Liver (tissue), 9 donors: ENCODE results near the gene SIPA1L3. TPM values are rescaled to one million over a fixed set of nuclear protein-coding genes. Genes with fewer than 3 reads are reported as not detected.

Experiments used
- DNase-seq: peaks from one replicate; pipeline ENCODE4 v3.0.0-alpha.2; 2017; ENCODE audit warnings: low spot score
- H3K27ac ChIP-seq, 2 donors: one replicate each; pipeline ENCODE4 v1.7.0; 2013; ENCODE audit warnings: inconsistent platforms in 2 of 2, low read length in 2 of 2, control low read depth in 1 of 2, low read depth in 1 of 2, mild to moderate bottlenecking in 1 of 2
- H3K27me3 ChIP-seq, 4 donors: one replicate each; pipeline versions ENCODE4 v1.6.1 to v1.7.0; 2013; ENCODE audit warnings: low read length in 3 of 4, inconsistent platforms in 1 of 4, mild to moderate bottlenecking in 1 of 4, moderate library complexity in 1 of 4; ENCODE audit not compliant: control insufficient read depth in 4 of 4, insufficient read depth in 4 of 4
- H3K36me3 ChIP-seq, 4 donors: one replicate each; pipeline versions ENCODE4 v1.6.1 to v1.7.0; 2013; ENCODE audit warnings: low read length in 3 of 4, mild to moderate bottlenecking in 3 of 4, low read depth in 1 of 4, moderate library complexity in 1 of 4; ENCODE audit not compliant: control insufficient read depth in 4 of 4, insufficient read depth in 3 of 4
- H3K4me1 ChIP-seq, 4 donors: one replicate each; pipeline versions ENCODE4 v1.6.1 to v1.7.0; 2013; ENCODE audit warnings: low read length in 3 of 4, mild to moderate bottlenecking in 3 of 4, moderate library complexity in 1 of 4; ENCODE audit not compliant: control insufficient read depth in 4 of 4, insufficient read depth in 4 of 4
- H3K4me3 ChIP-seq, 3 donors: one replicate each; pipeline versions ENCODE4 v1.6.1 to v1.7.0; 2013; ENCODE audit warnings: low read length in 3 of 3, control low read depth in 1 of 3, low read depth in 1 of 3, mild to moderate bottlenecking in 1 of 3
- H3K9ac ChIP-seq, 2 donors: one replicate each; pipeline ENCODE4 v1.7.0; 2013; ENCODE audit warnings: low read length in 2 of 2, mild to moderate bottlenecking in 2 of 2, moderate library complexity in 2 of 2, control low read depth in 1 of 2, low read depth in 1 of 2
- H3K9me3 ChIP-seq, 4 donors: one replicate each; pipeline versions ENCODE4 v1.6.1 to v1.7.0; 2013; ENCODE audit warnings: low read length in 3 of 4; ENCODE audit not compliant: control insufficient read depth in 4 of 4
- EGR1 ChIP-seq, 2 donors: IDR thresholded peaks; 2 replicates each; pipeline ENCODE4 v1.6.1; 2016 to 2018; ENCODE audit warnings: antibody characterized with exemption in 2 of 2, low read depth in 2 of 2
- FOXA1 ChIP-seq: IDR thresholded peaks from 2 replicates; pipeline ENCODE4 v1.6.1; 2016; ENCODE audit warnings: antibody characterized with exemption
- FOXA2 ChIP-seq: IDR thresholded peaks from 2 replicates; pipeline ENCODE4 v1.6.1; 2016; ENCODE audit warnings: antibody characterized with exemption
- HNF4G ChIP-seq: IDR thresholded peaks from 2 replicates; pipeline ENCODE4 v1.6.1; 2016; ENCODE audit warnings: antibody characterized with exemption
- NR2F2 ChIP-seq: IDR thresholded peaks from 2 replicates; pipeline ENCODE4 v1.6.1; 2016; ENCODE audit warnings: antibody characterized with exemption
- RAD21 ChIP-seq, 2 donors: IDR thresholded peaks; 2 replicates each; pipeline ENCODE4 v1.6.1; 2016; ENCODE audit warnings: antibody characterized with exemption in 2 of 2, mild to moderate bottlenecking in 2 of 2
- RXRA ChIP-seq, 2 donors: IDR thresholded peaks; 2 replicates each; pipeline ENCODE4 v1.6.1; 2017 to 2018; ENCODE audit warnings: antibody characterized with exemption in 2 of 2, mild to moderate bottlenecking in 1 of 2
- SP1 ChIP-seq: IDR thresholded peaks from 2 replicates; pipeline ENCODE4 v1.6.1; 2018; ENCODE audit warnings: antibody characterized with exemption, mild to moderate bottlenecking
- TAF1 ChIP-seq: conservative IDR thresholded peaks from 2 replicates; pipeline ENCODE4 v1.6.1; 2016; ENCODE audit warnings: antibody characterized with exemption, mild to moderate bottlenecking
- WGBS: extraction: QIAGEN DNeasy Blood & Tissue Kit; methylation state at CpG from one replicate; pipeline ENCODE4 v1.1.7; 2013; 5-methylcytosine and 5-hydroxymethylcytosine counted together
- polyA plus RNA-seq, 2 donors: library from polyadenylated mRNA; stranded (reverse) in 1 of 2; unstranded in 1 of 2; fragments of 200-250 nt in 1 of 2; fragments of >200 nt in 1 of 2; fragmentation: Nextera tagmentation in 1 of 2; extraction: Ambion mirVana in 1 of 2; gene quantifications; one replicate each; pipeline versions ENCODE4 v1.2.1 to v1.2.3, GENCODE V29; 2013 to 2015
- total RNA-seq, 2 donors: library from RNA; depleted of rRNA; stranded (reverse); fragments of >200 nt; gene quantifications; one replicate each; pipeline ENCODE4 v1.2.3, GENCODE V29; 2014
- TF ChIP-seq, protein P1 (sequence below): IDR thresholded peaks from 2 replicates; pipeline ENCODE4 v1.6.1; 2016; ENCODE audit warnings: antibody characterized with exemption, mild to moderate bottlenecking
- TF ChIP-seq, protein P2 (sequence below): IDR thresholded peaks from 2 replicates; pipeline ENCODE4 v1.6.1; 2016; ENCODE audit warnings: antibody characterized with exemption
- TF ChIP-seq, protein P3 (sequence below): IDR thresholded peaks from 2 replicates; pipeline ENCODE4 v1.6.1; 2016; ENCODE audit warnings: antibody characterized with exemption
- donor health status: healthy.
- donor health status: healthy.
- donor health status: healthy.
- donor health status: healthy.
- donor health status: healthy.

Gene SIPA1L3
- total and polyA plus RNA-seq, 4 donors = 2.4 to 10.0 (median 4.4) TPM

DNA sequence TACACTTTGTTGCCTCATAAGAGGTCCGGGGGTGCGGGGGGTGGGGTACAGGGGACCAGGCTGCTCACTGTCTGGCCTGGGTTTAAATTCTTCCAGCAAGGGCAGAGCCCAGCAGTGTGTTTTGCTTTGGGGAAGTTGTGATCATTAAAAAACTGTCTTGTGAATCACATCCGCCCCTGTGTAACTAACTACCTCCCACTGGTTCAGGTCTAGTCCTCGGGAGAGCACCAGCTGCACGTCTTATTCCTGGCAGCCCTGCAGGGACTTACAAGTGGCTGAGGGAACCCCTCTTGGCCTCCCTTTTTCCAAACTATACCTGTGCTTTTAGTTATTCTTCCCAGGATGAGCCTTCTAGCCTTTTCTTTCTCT is 127.5 kb downstream of the SIPA1L3 start (continued):
- TF ChIP-seq NR2F2 = no peak
- TF ChIP-seq RAD21 (IDR thresholded peaks at IDR 0.05) = no peak
- TF ChIP-seq HNF4G = no peak
- TF ChIP-seq FOXA1 = no peak
- TF ChIP-seq FOXA2 = no peak

DNA sequence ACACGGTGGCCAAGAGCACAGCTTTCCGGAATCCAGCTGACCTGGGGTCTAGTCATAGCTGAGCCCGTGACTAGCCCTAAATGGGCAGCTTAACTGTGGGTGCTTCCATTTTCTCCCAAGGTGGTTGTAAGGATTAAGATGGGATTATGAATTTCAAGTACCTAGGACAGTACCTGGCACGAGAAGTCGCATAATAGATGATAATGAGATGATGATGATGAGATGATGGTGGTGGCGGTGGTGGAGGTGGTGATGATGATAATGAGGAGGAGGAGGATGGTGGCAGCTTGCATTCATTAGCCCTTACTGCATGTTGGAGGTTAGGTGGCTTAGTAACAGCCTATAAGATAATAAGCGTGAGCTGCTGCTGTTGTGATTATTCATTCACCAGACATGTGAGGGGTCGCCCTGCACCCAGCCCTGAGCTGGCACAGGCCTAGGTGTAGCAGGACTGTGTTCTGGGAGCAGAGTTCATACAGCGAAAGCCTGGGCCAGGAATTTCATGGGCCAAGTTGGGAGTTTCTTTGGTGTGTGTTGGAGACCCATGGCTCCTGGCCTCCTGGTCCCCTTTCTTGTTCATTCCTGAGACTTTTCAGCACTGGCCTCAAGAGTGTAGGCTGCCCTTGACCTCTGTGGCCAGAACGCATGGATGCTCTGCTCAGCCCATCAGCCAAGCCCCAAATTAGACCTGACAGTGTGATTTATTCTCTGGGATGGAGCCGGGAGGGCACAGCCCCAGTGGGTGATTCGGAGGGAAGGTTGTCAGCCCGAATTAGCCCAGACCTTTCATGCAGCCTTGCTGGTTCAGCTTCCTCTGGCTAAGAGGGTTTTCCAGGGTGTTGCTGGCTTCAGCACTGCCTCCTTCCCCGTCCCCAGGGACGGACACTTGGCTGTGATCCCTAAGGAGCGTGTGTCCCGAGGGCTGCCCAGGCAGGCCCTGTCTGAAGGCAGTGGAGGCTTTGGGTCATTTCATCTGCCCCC is 128.8 kb downstream of the SIPA1L3 start:
- Histone ChIP-seq H3K4me3 (no peak overlapping the region), H3K4me1 (peaks cover 0 to 9% (median 6%) of the 10 kb centered on the region in 4 donors), H3K27ac (no peak overlapping the region), H3K9ac (no peak overlapping the region), H3K9me3 (no peaks in the 10 kb centered on the region), H3K27me3 (no peaks in the 10 kb centered on the region), H3K36me3 (no peaks in the 10 kb centered on the region)
- no peak for DNase-seq
- WGBS = 90% methylated on average over 17 of the region's 17 CpGs
- TF ChIP-seq, protein P1, sequence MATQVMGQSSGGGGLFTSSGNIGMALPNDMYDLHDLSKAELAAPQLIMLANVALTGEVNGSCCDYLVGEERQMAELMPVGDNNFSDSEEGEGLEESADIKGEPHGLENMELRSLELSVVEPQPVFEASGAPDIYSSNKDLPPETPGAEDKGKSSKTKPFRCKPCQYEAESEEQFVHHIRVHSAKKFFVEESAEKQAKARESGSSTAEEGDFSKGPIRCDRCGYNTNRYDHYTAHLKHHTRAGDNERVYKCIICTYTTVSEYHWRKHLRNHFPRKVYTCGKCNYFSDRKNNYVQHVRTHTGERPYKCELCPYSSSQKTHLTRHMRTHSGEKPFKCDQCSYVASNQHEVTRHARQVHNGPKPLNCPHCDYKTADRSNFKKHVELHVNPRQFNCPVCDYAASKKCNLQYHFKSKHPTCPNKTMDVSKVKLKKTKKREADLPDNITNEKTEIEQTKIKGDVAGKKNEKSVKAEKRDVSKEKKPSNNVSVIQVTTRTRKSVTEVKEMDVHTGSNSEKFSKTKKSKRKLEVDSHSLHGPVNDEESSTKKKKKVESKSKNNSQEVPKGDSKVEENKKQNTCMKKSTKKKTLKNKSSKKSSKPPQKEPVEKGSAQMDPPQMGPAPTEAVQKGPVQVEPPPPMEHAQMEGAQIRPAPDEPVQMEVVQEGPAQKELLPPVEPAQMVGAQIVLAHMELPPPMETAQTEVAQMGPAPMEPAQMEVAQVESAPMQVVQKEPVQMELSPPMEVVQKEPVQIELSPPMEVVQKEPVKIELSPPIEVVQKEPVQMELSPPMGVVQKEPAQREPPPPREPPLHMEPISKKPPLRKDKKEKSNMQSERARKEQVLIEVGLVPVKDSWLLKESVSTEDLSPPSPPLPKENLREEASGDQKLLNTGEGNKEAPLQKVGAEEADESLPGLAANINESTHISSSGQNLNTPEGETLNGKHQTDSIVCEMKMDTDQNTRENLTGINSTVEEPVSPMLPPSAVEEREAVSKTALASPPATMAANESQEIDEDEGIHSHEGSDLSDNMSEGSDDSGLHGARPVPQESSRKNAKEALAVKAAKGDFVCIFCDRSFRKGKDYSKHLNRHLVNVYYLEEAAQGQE = no peak
- TF ChIP-seq FOXA2 = no peak
- no peak for TF ChIP-seq NR2F2
- TF ChIP-seq RXRA (IDR thresholded peaks at IDR 0.05) = no peak
- TF ChIP-seq EGR1 (IDR thresholded peaks at IDR 0.05; ENCODE audit: low read depth in 2 of 2) = no peak
- TF ChIP-seq SP1 = no peak
- TF ChIP-seq, protein P2, sequence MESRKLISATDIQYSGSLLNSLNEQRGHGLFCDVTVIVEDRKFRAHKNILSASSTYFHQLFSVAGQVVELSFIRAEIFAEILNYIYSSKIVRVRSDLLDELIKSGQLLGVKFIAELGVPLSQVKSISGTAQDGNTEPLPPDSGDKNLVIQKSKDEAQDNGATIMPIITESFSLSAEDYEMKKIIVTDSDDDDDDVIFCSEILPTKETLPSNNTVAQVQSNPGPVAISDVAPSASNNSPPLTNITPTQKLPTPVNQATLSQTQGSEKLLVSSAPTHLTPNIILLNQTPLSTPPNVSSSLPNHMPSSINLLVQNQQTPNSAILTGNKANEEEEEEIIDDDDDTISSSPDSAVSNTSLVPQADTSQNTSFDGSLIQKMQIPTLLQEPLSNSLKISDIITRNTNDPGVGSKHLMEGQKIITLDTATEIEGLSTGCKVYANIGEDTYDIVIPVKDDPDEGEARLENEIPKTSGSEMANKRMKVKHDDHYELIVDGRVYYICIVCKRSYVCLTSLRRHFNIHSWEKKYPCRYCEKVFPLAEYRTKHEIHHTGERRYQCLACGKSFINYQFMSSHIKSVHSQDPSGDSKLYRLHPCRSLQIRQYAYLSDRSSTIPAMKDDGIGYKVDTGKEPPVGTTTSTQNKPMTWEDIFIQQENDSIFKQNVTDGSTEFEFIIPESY = no peak
- TF ChIP-seq, protein P3, sequence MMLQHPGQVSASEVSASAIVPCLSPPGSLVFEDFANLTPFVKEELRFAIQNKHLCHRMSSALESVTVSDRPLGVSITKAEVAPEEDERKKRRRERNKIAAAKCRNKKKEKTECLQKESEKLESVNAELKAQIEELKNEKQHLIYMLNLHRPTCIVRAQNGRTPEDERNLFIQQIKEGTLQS = no peak

DNA sequence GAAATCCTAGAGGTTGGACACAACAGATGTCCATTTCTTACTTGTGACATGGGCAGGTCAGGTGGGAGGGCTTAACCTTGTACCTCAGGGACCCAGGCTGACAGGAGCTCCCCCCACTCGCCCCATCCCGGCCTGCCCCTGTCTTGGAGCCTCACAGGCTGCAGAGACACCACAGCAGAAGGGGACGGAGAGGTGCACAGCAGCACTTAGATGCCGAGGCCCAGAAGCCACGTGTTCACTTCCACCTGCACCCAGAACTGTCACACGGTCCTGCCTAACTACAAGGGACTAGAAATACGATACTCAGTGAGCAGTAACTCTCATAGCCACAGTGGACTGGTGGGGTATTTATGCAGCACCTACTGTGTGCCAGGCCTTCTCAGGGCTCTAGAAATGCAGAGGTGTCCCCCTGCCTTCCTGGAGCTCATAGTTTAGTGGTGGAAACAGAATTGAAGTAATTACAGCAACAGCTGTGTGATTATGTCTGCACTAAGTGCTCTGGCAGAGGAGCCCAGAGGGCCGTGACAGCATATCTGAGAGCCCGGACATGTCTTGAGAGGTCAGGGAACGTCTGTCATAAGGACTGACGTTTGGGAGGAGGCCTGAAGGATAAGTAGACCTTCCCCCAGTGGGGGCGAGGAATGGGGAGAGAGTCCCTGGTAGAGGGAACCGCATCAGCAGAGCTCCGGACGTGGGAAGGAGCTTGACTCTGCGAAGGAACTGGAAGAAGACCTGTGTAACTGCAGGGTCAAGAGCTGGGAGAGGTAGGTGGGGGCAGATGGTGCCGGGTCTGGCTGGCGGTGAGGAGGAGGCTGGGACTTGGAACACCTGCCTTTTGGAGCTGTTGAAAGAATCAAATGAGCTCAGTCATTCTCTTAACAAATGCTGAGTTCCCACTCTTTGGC is 130.0 kb downstream of the SIPA1L3 start:
- DNase-seq = no peak
- no peak overlapping the region for H3K27ac ChIP-seq
- H3K9ac ChIP-seq = no peak overlapping the region
- no peaks in the 10 kb centered on the region for H3K9me3 ChIP-seq
- peaks cover 0 to 9% (median 6%) of the 10 kb centered on the region in 4 donors for H3K4me1 ChIP-seq
- no peaks in the 10 kb centered on the region for H3K27me3 ChIP-seq
- no peaks in the 10 kb centered on the region for H3K36me3 ChIP-seq
- TF ChIP-seq RAD21 (IDR thresholded peaks at IDR 0.05) (no peak), SP1 (no peak), TAF1 (no peak)
- TF ChIP-seq, protein P1 = no peak
- H3K4me3 ChIP-seq = no peak overlapping the region
- 76% methylated on average over 18 of the region's 18 CpGs for WGBS
